GM21825 (cell line): ENCODE results near the gene NINJ1.
"Not testable (repeated sequence)": the region's sequence is repeated elsewhere in the genome, so short reads cannot be mapped to it uniquely, and the experiment has no call there.

Experiments
- ATAC-seq: cut with Tn5 transposase; IDR thresholded peaks from one replicate; pipeline ENCODE4 v1.9.1; 2021; ENCODE audit warnings: mild to moderate bottlenecking, moderate library complexity; ENCODE audit not compliant: unreplicated experiment

The NINJ1 gene

GRCh38 chr9:93107825-93108161 is 26.3 kb downstream of the NINJ1 start:
- no peak for ATAC-seq

GRCh38 chr9:93107151-93107824 is 26.8 kb downstream of the NINJ1 start:
- ATAC-seq, result no peak

GRCh38 chr9:93105620-93106019 is 28.4 kb downstream of the NINJ1 start:
- ATAC-seq, result no peak

- not testable (repeated sequence) for ATAC-seq
These were observed 33.0 kb downstream of the NINJ1 start for GRCh38 chr9:93101086-93101485.

GRCh38 chr9:93100276-93100636 is 33.8 kb downstream of the NINJ1 start:
- ATAC-seq, result no peak

GRCh38 chr9:93099551-93100275 is 34.3 kb downstream of the NINJ1 start:
- no peak for ATAC-seq

- no peak for ATAC-seq
These were observed 35.7 kb downstream of the NINJ1 start for GRCh38 chr9:93098236-93098946.

GRCh38 chr9:93097511-93098201 is 36.4 kb downstream of the NINJ1 start:
- ATAC-seq, result no peak

GRCh38 chr9:93096811-93097382 is 37.2 kb downstream of the NINJ1 start:
- no peak for ATAC-seq

- peak; percentile 14 for ATAC-seq
These were observed 37.8 kb downstream of the NINJ1 start, which contains the start of gene CARD19 for GRCh38 chr9:93096131-93096802. Gene CARD19 (plus strand): TSS chr9:93096217. CDS start chr9:93096346, 129 bp downstream.

GRCh38 chr9:93095205-93096130 is 38.6 kb downstream of the NINJ1 start:
- ATAC-seq, result peak; percentile 55

GRCh38 chr9:93094658-93095204 is 39.3 kb downstream of the NINJ1 start:
- no peak for ATAC-seq

- ATAC-seq, result no peak
These were observed 40.0 kb downstream of the NINJ1 start for GRCh38 chr9:93093877-93094657.

GRCh38 chr9:93093127-93093876 is 40.7 kb downstream of the NINJ1 start:
- no peak for ATAC-seq

- no peak for ATAC-seq
These were observed 41.6 kb downstream of the NINJ1 start for GRCh38 chr9:93092251-93092991.

GRCh38 chr9:93091453-93092081 is 42.5 kb downstream of the NINJ1 start:
- no peak for ATAC-seq
